ENCODE measurements around the gene OLFML3.
"Not testable (repeated sequence)": the region's sequence is repeated elsewhere in the genome, so short reads cannot be mapped to it uniquely, and the experiment has no call there.

Gene OLFML3

DNA sequence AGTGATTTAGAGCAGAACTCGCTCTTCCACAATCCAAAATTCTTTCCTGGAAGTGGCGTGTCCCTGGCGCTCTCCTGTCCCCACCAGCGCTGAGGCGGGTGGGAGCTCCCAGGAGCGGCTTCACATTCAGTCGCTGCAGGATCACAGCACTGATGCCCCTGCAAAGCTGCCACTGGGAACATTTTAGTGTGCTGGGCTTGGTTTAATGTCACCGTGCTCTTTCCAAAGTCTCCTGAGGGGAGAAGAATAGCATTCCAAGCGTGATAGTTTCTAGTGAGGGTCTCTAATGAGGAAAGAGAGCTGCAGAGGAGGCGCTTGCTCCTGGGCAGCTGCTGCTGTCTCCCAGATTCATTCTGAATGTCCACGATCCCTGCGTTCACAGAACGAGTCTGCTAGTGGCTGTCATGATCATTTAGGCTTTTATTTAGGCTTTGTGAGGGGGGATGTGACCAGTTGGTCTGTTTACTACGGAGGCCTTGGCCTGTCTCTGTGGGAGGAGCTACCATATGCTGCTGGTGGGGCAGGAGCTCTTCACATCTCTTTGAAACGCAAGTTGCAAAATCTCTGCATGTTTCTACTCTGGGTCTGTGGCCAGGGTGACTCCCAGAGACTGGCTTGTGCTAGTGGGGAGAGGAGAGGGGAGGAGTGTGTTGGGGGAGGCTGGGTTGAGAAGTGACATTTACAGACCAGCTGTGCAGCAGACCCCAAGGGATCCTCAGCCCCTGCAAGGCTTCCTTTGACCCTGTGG is 23.4 kb downstream of the OLFML3 start:
- H3K4me3 ChIP-seq (ENCODE audit: low read depth in 1 of 2, low read length in 1 of 2): no peak overlapping the region
- H3K4me1 ChIP-seq (ENCODE audit: control insufficient read depth in 1 of 2, insufficient read depth in 1 of 2, low read depth in 1 of 2, low read length in 1 of 2): no peaks in the 10 kb centered on the region
- H3K9me3 ChIP-seq: no peaks in the 10 kb centered on the region
- no peaks in the 10 kb centered on the region for H3K36me3 ChIP-seq
- H3K27me3 ChIP-seq: peaks cover 30% of the 10 kb centered on the region
- TF ChIP-seq, protein P1, sequence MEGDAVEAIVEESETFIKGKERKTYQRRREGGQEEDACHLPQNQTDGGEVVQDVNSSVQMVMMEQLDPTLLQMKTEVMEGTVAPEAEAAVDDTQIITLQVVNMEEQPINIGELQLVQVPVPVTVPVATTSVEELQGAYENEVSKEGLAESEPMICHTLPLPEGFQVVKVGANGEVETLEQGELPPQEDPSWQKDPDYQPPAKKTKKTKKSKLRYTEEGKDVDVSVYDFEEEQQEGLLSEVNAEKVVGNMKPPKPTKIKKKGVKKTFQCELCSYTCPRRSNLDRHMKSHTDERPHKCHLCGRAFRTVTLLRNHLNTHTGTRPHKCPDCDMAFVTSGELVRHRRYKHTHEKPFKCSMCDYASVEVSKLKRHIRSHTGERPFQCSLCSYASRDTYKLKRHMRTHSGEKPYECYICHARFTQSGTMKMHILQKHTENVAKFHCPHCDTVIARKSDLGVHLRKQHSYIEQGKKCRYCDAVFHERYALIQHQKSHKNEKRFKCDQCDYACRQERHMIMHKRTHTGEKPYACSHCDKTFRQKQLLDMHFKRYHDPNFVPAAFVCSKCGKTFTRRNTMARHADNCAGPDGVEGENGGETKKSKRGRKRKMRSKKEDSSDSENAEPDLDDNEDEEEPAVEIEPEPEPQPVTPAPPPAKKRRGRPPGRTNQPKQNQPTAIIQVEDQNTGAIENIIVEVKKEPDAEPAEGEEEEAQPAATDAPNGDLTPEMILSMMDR (IDR thresholded peaks at IDR 0.05): no peak
- no peak overlapping the region for H3K27ac ChIP-seq

DNA sequence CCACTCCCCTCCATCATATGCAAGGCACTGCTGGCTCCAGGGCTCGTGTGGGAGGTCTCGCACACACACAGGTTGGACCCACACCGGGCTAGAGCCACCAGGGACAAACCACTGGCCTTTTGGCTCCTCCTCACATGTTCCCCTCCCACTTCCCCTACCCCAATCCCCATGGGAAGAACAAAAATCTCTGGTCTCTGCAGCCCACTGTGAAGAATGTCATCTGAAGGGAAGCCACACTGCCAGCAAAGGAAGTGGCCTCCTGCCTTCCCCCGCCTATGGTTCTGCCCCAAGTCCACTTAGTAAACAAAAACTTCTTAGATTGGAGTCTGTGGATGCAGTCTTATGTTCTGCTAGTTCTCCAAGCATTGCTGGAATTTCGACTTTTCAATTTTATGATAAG is 24.2 kb downstream of the OLFML3 start:
- H3K36me3 ChIP-seq: no peaks in the 10 kb centered on the region
- H3K27ac ChIP-seq: no peak overlapping the region
- no peaks in the 10 kb centered on the region for H3K9me3 ChIP-seq
- peaks cover 25% of the 10 kb centered on the region for H3K27me3 ChIP-seq
- TF ChIP-seq, protein P1 (IDR thresholded peaks at IDR 0.05): no peak
- no peak overlapping the region for H3K4me3 ChIP-seq (ENCODE audit: low read depth in 1 of 2, low read length in 1 of 2)
- no peaks in the 10 kb centered on the region for H3K4me1 ChIP-seq (ENCODE audit: control insufficient read depth in 1 of 2, insufficient read depth in 1 of 2, low read depth in 1 of 2, low read length in 1 of 2)

DNA sequence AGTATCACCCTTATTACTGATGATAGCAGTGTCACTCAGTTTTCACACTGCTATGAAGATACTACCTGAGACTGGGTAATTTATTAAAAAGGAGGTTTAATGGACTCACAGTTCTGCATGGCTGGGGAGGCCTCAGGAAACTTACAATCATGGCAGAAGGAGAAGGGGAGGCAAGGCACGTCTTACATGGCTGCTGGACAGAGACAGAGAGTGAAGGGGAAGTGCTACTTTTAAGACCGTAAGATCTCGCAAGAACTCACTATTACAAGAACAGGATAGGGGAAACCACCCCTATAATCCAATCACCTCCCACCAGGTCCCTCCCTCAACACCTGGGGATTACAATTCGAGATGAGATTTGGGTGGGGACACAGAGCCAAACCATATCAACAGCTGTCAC is 27.6 kb downstream of the OLFML3 start:
- not testable (repeated sequence) for H3K36me3 ChIP-seq

DNA sequence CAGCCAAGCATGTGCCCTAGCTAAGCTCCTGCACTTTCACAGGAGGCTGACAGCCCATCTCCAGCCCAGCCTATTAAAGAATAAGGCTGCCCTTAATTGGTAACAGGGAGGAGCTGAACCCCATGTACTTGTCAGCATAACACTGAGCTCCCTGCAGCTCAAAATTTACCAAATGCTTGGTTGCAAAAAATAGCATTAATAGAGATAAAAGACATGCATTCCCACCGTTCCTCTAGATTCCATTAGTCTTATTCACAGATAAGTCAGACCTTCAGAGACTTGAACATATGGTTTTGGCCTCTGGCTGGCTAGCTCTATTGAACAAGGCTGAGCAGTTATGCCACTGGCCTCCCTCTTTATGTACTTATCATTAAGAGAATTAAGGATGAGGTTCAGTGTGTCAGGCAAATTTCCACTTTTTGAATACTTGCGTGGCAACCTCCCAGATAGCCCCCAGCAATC is 29.2 kb downstream of the OLFML3 start:
- H3K9me3 ChIP-seq: no peaks in the 10 kb centered on the region
- H3K4me1 ChIP-seq (ENCODE audit: control insufficient read depth in 1 of 2, insufficient read depth in 1 of 2, low read depth in 1 of 2, low read length in 1 of 2): no peaks in the 10 kb centered on the region
- H3K27me3 ChIP-seq: peaks cover 28% of the 10 kb centered on the region
- H3K36me3 ChIP-seq: no peaks in the 10 kb centered on the region
- no peak overlapping the region for H3K4me3 ChIP-seq (ENCODE audit: low read depth in 1 of 2, low read length in 1 of 2)
- H3K27ac ChIP-seq: no peak overlapping the region
- TF ChIP-seq, protein P1 (IDR thresholded peaks at IDR 0.05): no peak

More for the DNA sequence above, 27.6 kb downstream of the OLFML3 start:
- H3K27ac ChIP-seq; H3K9me3 ChIP-seq; H3K4me3 ChIP-seq (ENCODE audit: low read depth in 1 of 2, low read length in 1 of 2); H3K4me1 ChIP-seq (ENCODE audit: control insufficient read depth in 1 of 2, insufficient read depth in 1 of 2, low read depth in 1 of 2, low read length in 1 of 2): not testable (repeated sequence)
- peaks cover 38% of the 10 kb centered on the region for H3K27me3 ChIP-seq

DNA sequence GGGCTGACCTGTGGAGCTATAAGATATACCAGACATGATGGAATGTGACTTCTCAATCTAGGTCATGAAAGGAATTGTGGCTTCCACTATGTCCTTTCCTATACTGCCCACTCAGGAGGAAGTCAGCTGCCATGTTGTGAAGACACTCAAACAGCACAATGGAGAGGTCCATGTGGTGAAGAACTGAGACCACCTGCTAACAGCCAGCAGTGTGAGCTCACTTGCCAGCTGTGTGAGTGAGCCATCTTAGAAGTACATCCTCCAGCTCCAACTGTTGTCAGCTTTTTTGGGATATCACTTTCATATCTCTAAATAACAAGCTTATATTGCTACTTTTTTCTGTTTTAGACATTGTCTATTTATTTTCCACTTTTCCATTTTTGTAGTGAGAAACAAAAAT is 29.7 kb downstream of the OLFML3 start:
- Histone ChIP-seq H3K9me3 (no peaks in the 10 kb centered on the region), H3K27ac (no peak overlapping the region), H3K4me1 (ENCODE audit: control insufficient read depth in 1 of 2, insufficient read depth in 1 of 2, low read depth in 1 of 2, low read length in 1 of 2) (no peaks in the 10 kb centered on the region), H3K27me3 (peaks cover 23% of the 10 kb centered on the region), H3K4me3 (ENCODE audit: low read depth in 1 of 2, low read length in 1 of 2) (no peak overlapping the region), H3K36me3 (no peaks in the 10 kb centered on the region)
- TF ChIP-seq, protein P1 (IDR thresholded peaks at IDR 0.05): no peak

DNA sequence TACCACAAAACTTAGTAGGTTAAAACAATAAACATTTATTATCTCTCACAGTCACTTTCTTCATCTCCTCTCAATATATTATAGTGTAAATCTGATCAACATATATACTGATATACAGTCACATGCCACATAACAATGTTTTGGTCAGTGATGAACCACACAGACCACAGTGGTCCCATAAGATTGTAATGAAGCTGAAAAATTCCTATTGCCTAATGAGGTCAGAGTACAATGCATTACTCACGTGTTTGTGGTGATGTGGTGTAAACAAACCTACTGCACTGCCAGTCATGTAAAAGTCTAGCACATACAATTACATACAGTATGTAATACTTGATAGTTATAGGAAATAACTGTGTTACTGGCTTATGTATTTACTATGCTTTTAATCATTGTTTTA is 30.1 kb downstream of the OLFML3 start:
- H3K9me3 ChIP-seq: no peaks in the 10 kb centered on the region
- no peak overlapping the region for H3K27ac ChIP-seq
- no peak overlapping the region for H3K4me3 ChIP-seq (ENCODE audit: low read depth in 1 of 2, low read length in 1 of 2)
- TF ChIP-seq, protein P1 (IDR thresholded peaks at IDR 0.05): no peak
- peaks cover 19% of the 10 kb centered on the region for H3K27me3 ChIP-seq
- no peaks in the 10 kb centered on the region for H3K36me3 ChIP-seq
- no peaks in the 10 kb centered on the region for H3K4me1 ChIP-seq (ENCODE audit: control insufficient read depth in 1 of 2, insufficient read depth in 1 of 2, low read depth in 1 of 2, low read length in 1 of 2)
